ENCODE measurements around the gene GPR119.

The GPR119 gene

GRCh38 chrX:130416785-130417184 is 31.3 kb upstream of the GPR119 start:
- Mint-ChIP-seq H3K27ac (no peak overlapping the region), H3K9me3 (peaks cover 23% of the 10 kb centered on the region), H3K27me3 (ENCODE audit: low read depth, poor library complexity) (peaks cover 4% of the 10 kb centered on the region), H3K4me3 (no peak overlapping the region), H3K36me3 (ENCODE audit: low read depth) (peaks cover 30% of the 10 kb centered on the region), H3K4me1 (peaks cover 39% of the 10 kb centered on the region)
- DNase-seq = no peak
- no peak for TF ChIP-seq CTCF (IDR thresholded peaks at IDR 0.05)

- Mint-ChIP-seq H3K9me3 (peaks cover 14% of the 10 kb centered on the region), H3K27ac (no peak overlapping the region), H3K4me1 (peaks cover 39% of the 10 kb centered on the region), H3K36me3 (ENCODE audit: low read depth) (peaks cover 43% of the 10 kb centered on the region), H3K4me3 (no peak overlapping the region), H3K27me3 (ENCODE audit: low read depth, poor library complexity) (peaks cover 4% of the 10 kb centered on the region)
- no peak for TF ChIP-seq CTCF (IDR thresholded peaks at IDR 0.05)
- DNase-seq = no peak
Observed at GRCh38 chrX:130415201-130415600, 29.7 kb upstream of the GPR119 start.

GRCh38 chrX:130414800-130415199 is 29.3 kb upstream of the GPR119 start:
- DNase-seq = no peak
- no peak overlapping the region for H3K27ac Mint-ChIP-seq
- H3K9me3 Mint-ChIP-seq = peaks cover 16% of the 10 kb centered on the region
- H3K27me3 Mint-ChIP-seq (ENCODE audit: low read depth, poor library complexity) = peaks cover 4% of the 10 kb centered on the region
- H3K36me3 Mint-ChIP-seq (ENCODE audit: low read depth) = peaks cover 46% of the 10 kb centered on the region
- peaks cover 35% of the 10 kb centered on the region for H3K4me1 Mint-ChIP-seq
- no peak for TF ChIP-seq CTCF (IDR thresholded peaks at IDR 0.05)
- H3K4me3 Mint-ChIP-seq = no peak overlapping the region

GRCh38 chrX:130413415-130413814 is 27.9 kb upstream of the GPR119 start:
- Mint-ChIP-seq H3K36me3 (ENCODE audit: low read depth) (peaks cover 60% of the 10 kb centered on the region), H3K4me1 (peaks cover 21% of the 10 kb centered on the region), H3K4me3 (no peak overlapping the region), H3K27me3 (ENCODE audit: low read depth, poor library complexity) (peaks cover 4% of the 10 kb centered on the region), H3K27ac (no peak overlapping the region), H3K9me3 (peaks cover 17% of the 10 kb centered on the region)
- TF ChIP-seq CTCF (IDR thresholded peaks at IDR 0.05) = no peak
- DNase-seq = no peak

- Mint-ChIP-seq H3K4me1 (peaks cover 7% of the 10 kb centered on the region), H3K9me3 (peaks cover 19% of the 10 kb centered on the region), H3K27me3 (ENCODE audit: low read depth, poor library complexity) (peaks cover 17% of the 10 kb centered on the region), H3K36me3 (ENCODE audit: low read depth) (peaks cover 19% of the 10 kb centered on the region), H3K4me3 (peak overlapping the region; percentile 94), H3K27ac (peak overlapping the region; percentile 9)
- DNase-seq = no peak
- no peak for TF ChIP-seq CTCF (IDR thresholded peaks at IDR 0.05)
Observed at GRCh38 chrX:130402208-130402684, 16.8 kb upstream of the GPR119 start.

- Mint-ChIP-seq H3K9me3 (peaks cover 19% of the 10 kb centered on the region), H3K4me3 (peak within 1 kb of the TSS; percentile 94), H3K36me3 (ENCODE audit: low read depth) (peaks cover 15% of the 10 kb centered on the region), H3K27ac (peak within 1 kb of the TSS; percentile 94), H3K4me1 (peaks cover 7% of the 10 kb centered on the region), H3K27me3 (ENCODE audit: low read depth, poor library complexity) (peaks cover 21% of the 10 kb centered on the region)
- TF ChIP-seq CTCF (IDR thresholded peaks at IDR 0.05) = no peak
- peak; percentile 82 for DNase-seq
Observed at GRCh38 chrX:130401415-130402207, 16.1 kb upstream of the GPR119 start, which contains the start of gene RBMX2. Gene RBMX2, plus strand, starts transcription at chrX:130401987. Its CDS starts 46 bp downstream, at chrX:130402033.

All from nephron progenitor cell (in vitro differentiated cells).